Parathyroid adenoma (tissue), 2 donors: ENCODE results near the gene FHOD3.

Experiments used
- H2AFZ ChIP-seq: fragments of 300-600 bp; sonication (generic); one replicate; pipeline ENCODE4 v1.7.0; 2017; ENCODE audit warnings: antibody characterized with exemption, mild to moderate bottlenecking
- H3K27ac ChIP-seq: fragments of 300-600 bp; sonication (generic); one replicate; pipeline ENCODE4 v1.7.0; 2017
- H3K27me3 ChIP-seq: fragments of 300-600 bp; sonication (generic); one replicate; pipeline ENCODE4 v1.7.0; 2017; ENCODE audit warnings: low read length; ENCODE audit not compliant: control insufficient read depth, insufficient read depth
- H3K36me3 ChIP-seq: fragments of 300-600 bp; sonication (generic); one replicate; pipeline ENCODE4 v1.7.0; 2017; ENCODE audit warnings: low read length; ENCODE audit not compliant: control insufficient read depth, insufficient read depth
- H3K4me1 ChIP-seq: fragments of 300-600 bp; sonication (generic); one replicate; pipeline ENCODE4 v1.7.0; 2017; ENCODE audit warnings: control low read depth
- H3K4me2 ChIP-seq: fragments of 300-600 bp; sonication (generic); one replicate; pipeline ENCODE4 v1.7.0; 2017; ENCODE audit warnings: low read length
- H3K4me3 ChIP-seq: fragments of 300-600 bp; sonication (generic); one replicate; pipeline ENCODE4 v1.7.0; 2017; ENCODE audit warnings: low read depth, low read length
- H3K79me2 ChIP-seq: fragments of 300-600 bp; sonication (generic); one replicate; pipeline ENCODE4 v1.7.0; 2017; ENCODE audit warnings: control low read depth
- H3K9ac ChIP-seq: fragments of 300-600 bp; sonication (generic); one replicate; pipeline ENCODE4 v1.7.0; 2017; ENCODE audit warnings: mild to moderate bottlenecking
- H3K9me3 ChIP-seq: fragments of 300-600 bp; sonication (generic); one replicate; pipeline ENCODE4 v1.7.0; 2017; ENCODE audit warnings: low read length; ENCODE audit not compliant: control insufficient read depth
- CTCF ChIP-seq: fragments of 300-600 bp; sonication (generic); IDR thresholded peaks from one replicate; pipeline ENCODE4 v1.7.0; 2017; ENCODE audit warnings: antibody characterized with exemption, mild to moderate bottlenecking
- donor health status: primary hyperparathyroidism.

Gene FHOD3

GRCh38 chr18:36403896-36404820 is 106.6 kb downstream of the FHOD3 start:
- Histone ChIP-seq H3K4me2 (no peak overlapping the region), H3K9ac (no peak overlapping the region), H3K27ac (no peak overlapping the region), H3K9me3 (no peaks in the 10 kb centered on the region), H3K79me2 (no peaks in the 10 kb centered on the region), H3K4me3 (no peak overlapping the region), H3K36me3 (no peaks in the 10 kb centered on the region), H3K27me3 (no peaks in the 10 kb centered on the region), H3K4me1 (peaks cover 5% of the 10 kb centered on the region), H2AFZ (no peak overlapping the region)
- no peak for TF ChIP-seq CTCF

- H3K4me3 ChIP-seq, result no peak overlapping the region
- no peaks in the 10 kb centered on the region for H3K36me3 ChIP-seq
- no peaks in the 10 kb centered on the region for H3K27me3 ChIP-seq
- H3K79me2 ChIP-seq, result no peaks in the 10 kb centered on the region
- no peak overlapping the region for H3K4me2 ChIP-seq
- no peak overlapping the region for H3K27ac ChIP-seq
- no peaks in the 10 kb centered on the region for H3K9me3 ChIP-seq
- H3K9ac ChIP-seq, result no peak overlapping the region
- H3K4me1 ChIP-seq, result peaks cover 5% of the 10 kb centered on the region
- no peak for TF ChIP-seq CTCF
- H2AFZ ChIP-seq, result no peak overlapping the region
These were observed 108.1 kb downstream of the FHOD3 start for GRCh38 chr18:36405611-36406010.

GRCh38 chr18:36406805-36407204 is 109.3 kb downstream of the FHOD3 start:
- Histone ChIP-seq H3K4me3 (no peak overlapping the region), H3K9ac (no peak overlapping the region), H3K9me3 (no peaks in the 10 kb centered on the region), H3K27me3 (no peaks in the 10 kb centered on the region), H3K79me2 (no peaks in the 10 kb centered on the region), H2AFZ (no peak overlapping the region), H3K36me3 (no peaks in the 10 kb centered on the region), H3K4me1 (peaks cover 5% of the 10 kb centered on the region), H3K4me2 (no peak overlapping the region), H3K27ac (no peak overlapping the region)
- no peak for TF ChIP-seq CTCF

GRCh38 chr18:36408606-36409005 is 111.1 kb downstream of the FHOD3 start:
- H2AFZ ChIP-seq, result no peak overlapping the region
- no peaks in the 10 kb centered on the region for H3K9me3 ChIP-seq
- H3K4me3 ChIP-seq, result no peak overlapping the region
- H3K9ac ChIP-seq, result no peak overlapping the region
- no peak overlapping the region for H3K27ac ChIP-seq
- H3K36me3 ChIP-seq, result no peaks in the 10 kb centered on the region
- no peaks in the 10 kb centered on the region for H3K27me3 ChIP-seq
- H3K4me2 ChIP-seq, result no peak overlapping the region
- no peak for TF ChIP-seq CTCF
- H3K4me1 ChIP-seq, result no peaks in the 10 kb centered on the region
- H3K79me2 ChIP-seq, result no peaks in the 10 kb centered on the region

- Histone ChIP-seq H3K27me3 (no peaks in the 10 kb centered on the region), H3K36me3 (no peaks in the 10 kb centered on the region), H3K4me3 (no peak overlapping the region), H3K4me1 (no peaks in the 10 kb centered on the region), H3K9ac (no peak overlapping the region), H3K79me2 (no peaks in the 10 kb centered on the region), H3K4me2 (no peak overlapping the region), H3K27ac (no peak overlapping the region), H2AFZ (no peak overlapping the region), H3K9me3 (no peaks in the 10 kb centered on the region)
- TF ChIP-seq CTCF, result no peak
These were observed 112.3 kb downstream of the FHOD3 start for GRCh38 chr18:36409779-36410178.
